GM12872 (cell line): ENCODE results near the gene POTEG.
"Not testable (repeated sequence)": the region's sequence is repeated elsewhere in the genome, so short reads cannot be mapped to it uniquely, and the experiment has no call there.

ENCODE experiments used
- TF ChIP-seq, protein P1 (sequence below): IDR thresholded peaks from 3 replicates; pipeline ENCODE4 v1.5.1; 2011; ENCODE audit warnings: low read depth, mild to moderate bottlenecking, low read length, moderate library complexity; ENCODE audit not compliant: insufficient read depth

The POTEG gene

DNA sequence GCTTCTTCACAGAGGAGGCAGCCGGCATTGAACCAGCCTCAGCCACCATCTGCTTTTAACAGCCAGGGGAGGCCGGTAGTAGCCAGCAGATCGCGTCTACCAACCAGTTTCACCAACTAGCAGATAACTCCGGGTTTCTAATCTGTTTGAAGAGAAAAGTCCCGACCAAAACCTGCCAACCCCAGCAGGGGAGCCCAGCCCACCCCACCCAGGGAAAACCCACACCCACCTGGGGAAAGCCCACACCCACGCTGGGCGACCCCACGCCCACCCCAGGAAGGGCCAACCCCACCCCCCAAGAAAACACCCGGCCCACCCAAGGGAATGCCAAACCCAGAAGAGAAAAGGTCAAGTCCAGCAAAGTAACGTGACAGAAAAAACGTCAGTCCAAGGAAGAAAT, at the start of gene POTEG:
POTEG (minus strand) TSS at position 101 of the 400 bp plus-strand sequence; CDS start at position 49, 52 bp downstream.
- TF ChIP-seq, protein P1, sequence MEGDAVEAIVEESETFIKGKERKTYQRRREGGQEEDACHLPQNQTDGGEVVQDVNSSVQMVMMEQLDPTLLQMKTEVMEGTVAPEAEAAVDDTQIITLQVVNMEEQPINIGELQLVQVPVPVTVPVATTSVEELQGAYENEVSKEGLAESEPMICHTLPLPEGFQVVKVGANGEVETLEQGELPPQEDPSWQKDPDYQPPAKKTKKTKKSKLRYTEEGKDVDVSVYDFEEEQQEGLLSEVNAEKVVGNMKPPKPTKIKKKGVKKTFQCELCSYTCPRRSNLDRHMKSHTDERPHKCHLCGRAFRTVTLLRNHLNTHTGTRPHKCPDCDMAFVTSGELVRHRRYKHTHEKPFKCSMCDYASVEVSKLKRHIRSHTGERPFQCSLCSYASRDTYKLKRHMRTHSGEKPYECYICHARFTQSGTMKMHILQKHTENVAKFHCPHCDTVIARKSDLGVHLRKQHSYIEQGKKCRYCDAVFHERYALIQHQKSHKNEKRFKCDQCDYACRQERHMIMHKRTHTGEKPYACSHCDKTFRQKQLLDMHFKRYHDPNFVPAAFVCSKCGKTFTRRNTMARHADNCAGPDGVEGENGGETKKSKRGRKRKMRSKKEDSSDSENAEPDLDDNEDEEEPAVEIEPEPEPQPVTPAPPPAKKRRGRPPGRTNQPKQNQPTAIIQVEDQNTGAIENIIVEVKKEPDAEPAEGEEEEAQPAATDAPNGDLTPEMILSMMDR: not testable (repeated sequence)
